Vagina (tissue), 2 donors: Measurements from ENCODE around the gene FH.

Experiments used
- POLR2A ChIP-seq, 2 donors: fragments of 450-650 bp; IDR thresholded peaks; one replicate each; pipeline ENCODE4 v1.6.1; 2017; ENCODE audit warnings: antibody characterized with exemption in 2 of 2, mild to moderate bottlenecking in 2 of 2, moderate library complexity in 2 of 2
- TF ChIP-seq, protein P1 (sequence below), 3 experiments: fragments of 450-650 bp in 2 of 3; fragments of 200-600 bp in 1 of 3; sonication (generic) in 1 of 3; IDR thresholded peaks; one replicate each; pipeline ENCODE4 v1.5.1; 2017 to 2019; ENCODE audit warnings: antibody characterized with exemption in 3 of 3, mild to moderate bottlenecking in 2 of 3, moderate library complexity in 2 of 3

DNA sequence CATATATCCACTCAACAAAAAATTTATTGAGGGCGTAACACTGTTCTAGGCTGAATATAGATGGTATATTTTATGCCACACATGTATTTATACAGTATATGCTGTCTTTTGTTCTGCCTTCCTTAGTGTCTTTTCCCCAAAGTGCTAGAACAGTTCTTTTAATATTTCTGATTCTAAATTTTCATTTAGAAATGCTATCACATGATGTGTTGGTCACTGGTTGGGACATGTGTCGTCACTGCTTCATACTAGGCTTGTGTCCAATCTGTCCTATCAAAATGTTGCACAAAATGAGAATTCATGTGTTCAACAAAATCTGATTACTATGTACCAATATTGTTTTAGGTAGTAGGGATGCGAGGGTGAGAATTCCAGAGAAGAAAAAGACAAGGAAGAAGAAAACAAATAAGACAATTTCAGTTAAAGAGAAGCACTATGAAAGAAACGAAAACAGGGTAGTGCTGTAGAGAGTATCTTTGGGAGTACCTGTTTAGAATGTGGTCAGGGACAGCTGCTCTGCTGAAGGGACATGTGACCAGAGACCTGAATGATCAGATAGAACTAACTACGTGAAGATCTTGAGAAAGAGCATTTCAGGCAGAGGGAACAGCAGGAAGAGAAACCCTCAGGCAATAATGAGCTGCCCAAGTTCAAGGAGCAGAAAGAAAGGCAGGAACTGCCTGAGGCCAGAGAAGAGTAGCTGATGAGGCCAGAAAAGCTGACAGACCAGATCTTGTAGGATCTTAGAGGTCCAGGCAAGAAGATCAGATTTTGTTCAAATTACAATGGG lies 14.0 kb upstream of the FH start:
- TF ChIP-seq, protein P1, sequence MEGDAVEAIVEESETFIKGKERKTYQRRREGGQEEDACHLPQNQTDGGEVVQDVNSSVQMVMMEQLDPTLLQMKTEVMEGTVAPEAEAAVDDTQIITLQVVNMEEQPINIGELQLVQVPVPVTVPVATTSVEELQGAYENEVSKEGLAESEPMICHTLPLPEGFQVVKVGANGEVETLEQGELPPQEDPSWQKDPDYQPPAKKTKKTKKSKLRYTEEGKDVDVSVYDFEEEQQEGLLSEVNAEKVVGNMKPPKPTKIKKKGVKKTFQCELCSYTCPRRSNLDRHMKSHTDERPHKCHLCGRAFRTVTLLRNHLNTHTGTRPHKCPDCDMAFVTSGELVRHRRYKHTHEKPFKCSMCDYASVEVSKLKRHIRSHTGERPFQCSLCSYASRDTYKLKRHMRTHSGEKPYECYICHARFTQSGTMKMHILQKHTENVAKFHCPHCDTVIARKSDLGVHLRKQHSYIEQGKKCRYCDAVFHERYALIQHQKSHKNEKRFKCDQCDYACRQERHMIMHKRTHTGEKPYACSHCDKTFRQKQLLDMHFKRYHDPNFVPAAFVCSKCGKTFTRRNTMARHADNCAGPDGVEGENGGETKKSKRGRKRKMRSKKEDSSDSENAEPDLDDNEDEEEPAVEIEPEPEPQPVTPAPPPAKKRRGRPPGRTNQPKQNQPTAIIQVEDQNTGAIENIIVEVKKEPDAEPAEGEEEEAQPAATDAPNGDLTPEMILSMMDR (IDR thresholded peaks at IDR 0.05), result no peak
- TF ChIP-seq POLR2A (IDR thresholded peaks at IDR 0.05), result no peak
